Activated T-helper 2 cell treated with anti-CD3 and anti-CD28 coated beads, Interferon-gamma antibody, Interleukin-2, Interleukin-4, amounts not matched to agents 10 μg/mL and 5 μg/mL and 100 μg/mL, durations not matched to agents 14 hours and 24 hours and 36 hours (primary cell): Measurements from ENCODE around the gene TTC29. TPM values are rescaled to one million over a fixed set of nuclear protein-coding genes. Genes with fewer than 3 reads are reported as not detected.
"Not testable (repeated sequence)": the region's sequence is repeated elsewhere in the genome, so short reads cannot be mapped to it uniquely, and the experiment has no call there.

Experiments
- DNase-seq: peaks from one replicate; pipeline ENCODE4 v3.0.0; 2021; ENCODE audit warnings: low spot score
- H3K27ac Mint-ChIP-seq: one replicate; pipeline ENCODE4 v1.8.0; 2021; ENCODE audit warnings: mixed read lengths
- H3K27me3 Mint-ChIP-seq: one replicate; pipeline ENCODE4 v1.8.0; 2021; ENCODE audit warnings: low read depth, mixed read lengths
- H3K36me3 Mint-ChIP-seq: one replicate; pipeline ENCODE4 v1.8.0; 2021; ENCODE audit warnings: low read depth, mixed read lengths
- H3K4me1 Mint-ChIP-seq: one replicate; pipeline ENCODE4 v1.8.0; 2021; ENCODE audit warnings: low read depth, mixed read lengths
- H3K4me3 Mint-ChIP-seq: one replicate; pipeline ENCODE4 v1.8.0; 2021; ENCODE audit warnings: low read depth, mild to moderate bottlenecking, moderate library complexity, mixed read lengths
- H3K9me3 Mint-ChIP-seq: one replicate; pipeline ENCODE4 v1.8.0; 2021; ENCODE audit warnings: mixed read lengths
- intact Hi-C: fragments of 100-400 bp; cut with micrococcal nuclease; formaldehyde crosslinking; loops from one replicate; pipeline ENCODE4 v1.15.1; 2023
- total RNA-seq: library from RNA; stranded (reverse); gene quantifications from 2 replicates; pipeline ENCODE4 v1.2.3, GENCODE V29; 2022

Gene TTC29
- total RNA-seq, 1 donor from 2014 or later, result not detected

DNA sequence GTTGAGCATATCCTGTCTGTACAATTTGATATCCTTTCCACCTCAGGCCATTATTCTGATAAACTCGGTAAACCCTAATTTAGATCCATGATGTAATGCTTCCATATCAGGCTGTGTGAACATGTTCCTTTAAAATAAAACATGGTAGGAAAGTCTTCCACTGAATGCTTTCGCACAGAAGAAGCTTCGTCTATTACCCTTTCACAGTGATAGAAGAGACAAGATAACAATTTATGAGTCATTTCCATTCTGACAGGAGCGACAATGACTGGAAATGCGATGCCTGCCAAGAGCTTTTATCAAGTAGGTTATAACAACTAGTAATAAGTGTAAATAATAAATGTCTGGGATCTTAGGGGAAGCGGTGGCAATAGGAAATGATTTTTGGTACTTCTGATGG, 98.8 kb downstream of the TTC29 start:
- no peaks in the 10 kb centered on the region for H3K9me3 Mint-ChIP-seq

DNA sequence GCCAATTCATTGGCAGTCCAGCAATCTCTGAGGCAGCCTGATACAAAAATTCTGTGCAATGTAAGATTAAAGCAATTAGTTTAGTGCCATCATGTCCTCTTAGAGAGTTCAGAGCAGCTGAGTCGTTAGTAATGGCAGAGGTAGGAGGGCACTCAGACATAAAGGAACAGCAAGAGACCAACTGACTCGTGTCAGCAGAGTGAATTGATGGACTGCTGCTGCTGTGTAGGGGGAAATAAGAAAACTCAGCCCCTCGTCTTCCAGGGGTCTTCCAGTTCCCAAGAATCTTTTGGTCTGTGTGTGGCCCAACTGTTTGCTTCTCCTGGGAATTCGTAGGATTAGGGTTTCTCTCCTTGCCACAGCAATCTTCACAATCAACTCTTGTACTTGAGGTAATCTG, 100.9 kb downstream of the TTC29 start:
- H3K36me3 Mint-ChIP-seq, result no peaks in the 10 kb centered on the region
- H3K27me3 Mint-ChIP-seq, result no peaks in the 10 kb centered on the region
- H3K9me3 Mint-ChIP-seq, result no peaks in the 10 kb centered on the region
- no peaks in the 10 kb centered on the region for H3K4me1 Mint-ChIP-seq
- intact Hi-C loops, result no loop called here
- no peak overlapping the region for H3K4me3 Mint-ChIP-seq
- DNase-seq, result no peak
- H3K27ac Mint-ChIP-seq, result no peak overlapping the region

More for the DNA sequence above, 98.8 kb downstream of the TTC29 start:
- Mint-ChIP-seq H3K27ac (no peak overlapping the region), H3K27me3 (no peaks in the 10 kb centered on the region), H3K4me3 (no peak overlapping the region), H3K36me3 (no peaks in the 10 kb centered on the region), H3K4me1 (no peaks in the 10 kb centered on the region)
- intact Hi-C loops, result no loop called here
- DNase-seq, result no peak

DNA sequence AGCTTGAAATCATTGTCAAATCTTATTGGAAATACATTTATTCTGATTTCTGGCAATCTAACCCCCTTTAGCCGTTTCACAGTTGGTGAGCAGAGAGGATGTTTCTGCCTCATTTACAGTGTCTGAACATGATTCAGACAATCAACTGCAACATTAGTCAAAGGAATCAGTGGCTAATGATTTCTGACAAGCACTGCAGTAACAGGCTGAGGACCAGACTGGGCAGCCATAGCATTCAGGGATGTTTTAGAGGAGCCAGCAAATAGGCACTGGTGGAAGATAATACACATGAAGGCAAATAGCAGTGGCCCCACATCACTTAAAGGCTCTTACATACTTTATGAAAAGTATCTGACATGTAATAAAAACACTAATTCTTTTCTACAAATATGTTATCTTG, 102.8 kb downstream of the TTC29 start:
- intact Hi-C loops, result no loop called here
- H3K4me1 Mint-ChIP-seq, result no peaks in the 10 kb centered on the region
- no peaks in the 10 kb centered on the region for H3K36me3 Mint-ChIP-seq
- H3K4me3 Mint-ChIP-seq, result no peak overlapping the region
- H3K9me3 Mint-ChIP-seq, result no peaks in the 10 kb centered on the region
- no peak overlapping the region for H3K27ac Mint-ChIP-seq
- DNase-seq, result no peak
- no peaks in the 10 kb centered on the region for H3K27me3 Mint-ChIP-seq

DNA sequence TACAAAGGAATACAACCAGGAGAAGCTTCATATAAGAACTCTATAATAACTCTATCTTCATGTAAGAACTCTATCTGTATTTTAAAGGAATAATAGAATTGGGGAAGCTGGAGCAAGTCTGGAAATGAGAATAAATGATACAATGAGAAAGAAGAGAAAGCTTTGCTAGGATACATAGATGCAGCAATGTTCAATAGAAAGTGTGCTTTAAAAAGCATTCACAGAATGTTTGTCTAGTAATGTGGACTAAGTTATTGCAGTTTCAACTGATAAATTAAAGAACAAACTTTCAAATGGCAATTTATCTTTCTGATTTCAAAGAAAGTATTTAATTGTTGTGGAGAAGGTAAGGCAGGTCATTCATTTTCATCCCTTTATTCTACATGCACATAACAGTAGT, 104.9 kb downstream of the TTC29 start:
- Mint-ChIP-seq H3K4me1 (no peaks in the 10 kb centered on the region), H3K9me3 (no peaks in the 10 kb centered on the region), H3K27me3 (no peaks in the 10 kb centered on the region), H3K4me3 (no peak overlapping the region), H3K36me3 (no peaks in the 10 kb centered on the region), H3K27ac (no peak overlapping the region)
- no peak for DNase-seq
- intact Hi-C loops, result no loop called here

DNA sequence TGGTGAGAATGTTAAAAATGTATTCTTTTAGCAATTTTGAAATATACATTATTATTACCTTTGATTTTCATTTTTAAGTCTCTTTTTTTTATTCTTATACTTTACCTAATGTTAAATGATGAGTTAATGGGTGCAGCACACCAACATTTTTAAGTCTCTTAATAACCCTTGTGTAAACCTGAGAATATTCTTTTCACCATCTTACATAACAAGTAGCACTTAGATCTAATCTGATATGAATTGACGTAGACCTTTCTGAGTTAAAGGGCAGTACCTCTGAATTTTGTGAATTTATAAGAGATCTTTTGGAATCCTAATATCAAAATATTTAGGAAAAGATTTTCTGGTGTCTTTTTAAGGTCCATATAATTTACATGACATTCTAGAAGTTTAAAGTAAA, 110.6 kb downstream of the TTC29 start:
- DNase-seq, result no peak
- H3K4me1 Mint-ChIP-seq, result no peaks in the 10 kb centered on the region
- no peak overlapping the region for H3K27ac Mint-ChIP-seq
- H3K27me3 Mint-ChIP-seq, result no peaks in the 10 kb centered on the region
- intact Hi-C loops, result no loop called here
- H3K36me3 Mint-ChIP-seq, result no peaks in the 10 kb centered on the region
- H3K9me3 Mint-ChIP-seq, result no peaks in the 10 kb centered on the region
- no peak overlapping the region for H3K4me3 Mint-ChIP-seq

DNA sequence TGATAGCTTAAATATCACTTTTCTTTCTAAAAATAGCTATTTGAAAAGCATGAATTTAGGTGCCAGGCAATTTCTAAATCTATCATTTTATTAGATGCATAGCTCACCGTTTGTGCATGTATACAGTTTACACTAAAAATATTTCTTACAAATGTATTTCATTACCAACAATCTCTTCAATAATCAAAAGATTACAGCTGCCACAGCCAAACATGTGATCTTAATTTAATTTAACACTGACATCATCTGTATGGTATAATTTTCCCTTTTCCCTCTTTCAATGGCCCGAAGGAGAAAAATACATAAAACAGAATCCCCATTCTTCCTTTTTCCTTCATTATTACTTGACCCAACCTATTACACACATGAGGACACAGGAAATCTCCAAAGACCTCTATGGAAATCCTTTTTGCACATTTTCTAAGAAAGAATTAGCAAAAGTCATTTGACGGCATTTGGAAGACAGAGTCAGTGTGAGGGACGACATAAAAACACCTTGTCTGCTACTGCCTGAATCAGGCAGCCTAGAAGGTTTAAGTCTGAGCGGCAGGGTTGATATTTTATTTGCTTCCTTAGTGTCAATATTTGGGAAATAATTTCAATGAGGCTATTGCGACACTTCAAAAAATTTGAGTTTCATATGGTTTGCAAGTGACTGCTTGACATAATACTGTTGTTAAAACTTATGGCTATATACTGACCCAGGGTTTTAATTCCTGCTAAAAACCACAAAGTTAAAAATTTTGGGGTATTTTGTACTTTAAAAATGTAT, 111.2 kb downstream of the TTC29 start:
- Mint-ChIP-seq H3K36me3 (no peaks in the 10 kb centered on the region), H3K27ac (no peak overlapping the region), H3K9me3 (no peaks in the 10 kb centered on the region), H3K4me3 (no peak overlapping the region), H3K4me1 (no peaks in the 10 kb centered on the region), H3K27me3 (no peaks in the 10 kb centered on the region)
- intact Hi-C loops, result no loop called here
- no peak for DNase-seq

DNA sequence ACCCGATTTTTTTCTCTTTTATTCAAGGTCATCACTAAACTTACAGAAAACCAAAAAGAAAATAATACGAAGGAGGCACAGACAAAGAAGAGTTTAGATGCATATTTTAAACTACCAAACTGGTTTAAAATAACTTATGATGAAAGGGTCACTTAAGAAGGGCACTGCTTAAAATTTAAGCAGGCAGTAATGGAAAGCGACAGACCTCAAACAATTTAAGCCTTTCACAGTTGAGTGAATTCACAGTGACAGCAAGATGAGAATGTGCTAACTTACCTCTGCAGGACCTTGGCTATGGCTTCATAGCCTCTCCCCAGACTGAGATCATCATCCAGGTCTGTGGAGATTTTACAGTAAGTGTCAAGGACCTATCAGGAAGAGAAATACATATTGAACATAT, 112.1 kb downstream of the TTC29 start:
- Mint-ChIP-seq H3K27me3 (no peaks in the 10 kb centered on the region), H3K9me3 (no peaks in the 10 kb centered on the region), H3K36me3 (no peaks in the 10 kb centered on the region), H3K27ac (no peak overlapping the region), H3K4me3 (no peak overlapping the region), H3K4me1 (no peaks in the 10 kb centered on the region)
- intact Hi-C loops, result no loop called here
- no peak for DNase-seq

DNA sequence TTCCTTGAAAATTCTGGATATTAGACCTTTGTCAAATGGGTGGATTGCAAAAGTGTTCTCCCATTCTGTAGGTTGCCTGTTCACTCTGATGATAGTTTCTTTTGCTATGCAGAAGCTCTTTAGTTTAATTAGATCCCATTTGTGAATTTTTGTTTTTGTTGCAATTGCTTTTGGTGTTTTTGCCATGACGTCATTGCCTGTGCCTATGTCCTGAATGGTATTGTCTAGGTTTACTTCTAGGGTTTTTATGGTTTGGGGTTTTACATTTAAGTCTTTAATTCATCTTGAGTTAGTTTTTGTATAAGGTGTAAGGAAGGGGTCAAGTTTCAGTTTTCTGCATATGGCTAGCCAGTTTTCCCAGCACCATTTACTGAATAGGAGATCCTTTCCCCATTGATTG, 122.7 kb downstream of the TTC29 start:
- H3K9me3 Mint-ChIP-seq, H3K4me3 Mint-ChIP-seq, H3K4me1 Mint-ChIP-seq, H3K36me3 Mint-ChIP-seq, intact Hi-C loops, H3K27me3 Mint-ChIP-seq, H3K27ac Mint-ChIP-seq, DNase-seq: not testable (repeated sequence)

DNA sequence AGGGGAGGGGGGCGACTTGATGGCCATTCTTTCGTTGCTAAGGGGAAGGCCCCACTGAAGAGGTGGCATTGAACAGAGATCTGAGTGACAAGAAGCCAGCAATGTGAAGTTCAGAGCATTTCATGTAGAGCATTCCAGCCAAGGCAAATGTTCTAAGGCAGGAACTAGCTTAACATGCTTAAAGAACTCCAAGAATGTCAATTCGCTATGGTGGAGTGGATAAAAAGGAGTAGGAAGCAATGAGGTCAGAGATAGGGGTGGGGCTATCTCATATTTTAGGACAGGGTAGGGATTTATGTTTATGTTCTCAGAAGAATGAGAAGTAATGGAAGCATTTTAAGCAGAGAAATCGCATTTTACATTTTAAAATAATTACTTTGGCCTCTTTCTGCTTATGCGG, 130.9 kb downstream of the TTC29 start:
- Mint-ChIP-seq H3K27me3 (no peaks in the 10 kb centered on the region), H3K4me1 (no peaks in the 10 kb centered on the region), H3K36me3 (no peaks in the 10 kb centered on the region), H3K4me3 (no peak overlapping the region), H3K9me3 (no peaks in the 10 kb centered on the region), H3K27ac (no peak overlapping the region)
- intact Hi-C loops, result no loop called here
- no peak for DNase-seq

DNA sequence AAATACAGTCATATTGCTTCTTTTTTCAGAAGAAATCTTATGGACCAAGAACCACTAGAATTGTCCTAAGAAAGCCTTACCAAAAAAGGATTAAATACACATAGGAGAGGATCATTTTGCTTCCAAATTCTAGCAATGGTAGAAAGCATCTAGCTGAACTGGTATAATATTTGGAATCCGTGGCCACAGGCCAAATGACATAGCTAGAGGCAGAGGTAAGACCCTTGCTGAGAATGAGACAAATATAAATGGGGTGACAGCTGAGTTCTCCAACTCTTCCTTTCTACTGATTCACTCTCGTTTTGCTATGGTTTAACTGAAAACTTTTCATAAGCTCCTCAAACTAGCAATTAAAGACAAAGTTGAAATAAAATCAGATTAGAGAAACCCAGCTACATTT, 150.0 kb downstream of the TTC29 start:
- H3K27me3 Mint-ChIP-seq, result no peaks in the 10 kb centered on the region

DNA sequence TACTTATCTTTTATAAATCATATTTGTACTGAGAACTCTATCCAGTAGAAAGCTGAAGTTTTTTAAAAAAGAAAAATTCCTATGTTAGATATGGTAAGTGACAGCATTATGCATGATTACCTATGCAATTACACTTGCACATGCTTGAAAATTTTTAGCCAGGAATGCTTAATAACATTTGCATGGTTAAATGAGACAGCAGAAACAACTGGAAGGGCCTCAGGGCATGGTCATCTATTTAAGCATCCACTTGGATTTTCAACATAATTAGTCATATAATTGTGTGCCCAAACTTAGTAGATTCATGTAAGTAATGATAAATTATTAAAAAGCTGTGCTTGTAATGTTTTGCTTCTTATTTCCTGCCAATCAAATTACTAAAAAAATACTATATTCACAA, 151.9 kb downstream of the TTC29 start:
- H3K4me3 Mint-ChIP-seq, result no peak overlapping the region
- intact Hi-C loops, result no loop called here

More for the DNA sequence above, 150.0 kb downstream of the TTC29 start:
- Mint-ChIP-seq H3K36me3 (no peaks in the 10 kb centered on the region), H3K4me1 (no peaks in the 10 kb centered on the region), H3K4me3 (no peak overlapping the region), H3K27ac (no peak overlapping the region), H3K9me3 (no peaks in the 10 kb centered on the region)
- intact Hi-C loops, result no loop called here
- DNase-seq, result no peak

DNA sequence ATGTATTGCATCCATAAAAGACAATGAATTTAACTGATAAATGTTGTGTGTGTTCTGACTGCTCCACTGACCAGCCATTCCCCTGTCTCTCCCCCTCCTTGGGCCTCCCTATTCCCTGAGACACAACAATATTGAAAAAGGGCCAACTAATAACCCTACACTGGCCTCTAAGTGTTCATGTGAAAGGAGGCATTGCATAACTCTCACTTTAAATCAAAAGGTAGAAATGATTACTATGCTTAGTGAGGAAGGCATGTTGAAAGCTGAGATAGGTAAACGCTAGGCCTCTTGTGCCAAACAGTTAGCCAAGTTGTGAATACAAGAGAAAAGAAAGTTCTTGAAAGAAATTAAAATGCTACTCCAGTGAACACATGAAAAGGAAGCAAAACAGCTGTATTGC, 154.2 kb downstream of the TTC29 start:
- intact Hi-C loops, result no loop called here
- no peak for DNase-seq
- no peaks in the 10 kb centered on the region for H3K4me1 Mint-ChIP-seq
- no peak overlapping the region for H3K27ac Mint-ChIP-seq
- no peaks in the 10 kb centered on the region for H3K9me3 Mint-ChIP-seq
- H3K27me3 Mint-ChIP-seq, result no peaks in the 10 kb centered on the region
- no peaks in the 10 kb centered on the region for H3K36me3 Mint-ChIP-seq
- H3K4me3 Mint-ChIP-seq, result no peak overlapping the region

More for the DNA sequence above, 151.9 kb downstream of the TTC29 start:
- no peaks in the 10 kb centered on the region for H3K4me1 Mint-ChIP-seq
- no peaks in the 10 kb centered on the region for H3K27me3 Mint-ChIP-seq
- no peaks in the 10 kb centered on the region for H3K36me3 Mint-ChIP-seq
- DNase-seq, result no peak
- no peak overlapping the region for H3K27ac Mint-ChIP-seq
- H3K9me3 Mint-ChIP-seq, result no peaks in the 10 kb centered on the region

DNA sequence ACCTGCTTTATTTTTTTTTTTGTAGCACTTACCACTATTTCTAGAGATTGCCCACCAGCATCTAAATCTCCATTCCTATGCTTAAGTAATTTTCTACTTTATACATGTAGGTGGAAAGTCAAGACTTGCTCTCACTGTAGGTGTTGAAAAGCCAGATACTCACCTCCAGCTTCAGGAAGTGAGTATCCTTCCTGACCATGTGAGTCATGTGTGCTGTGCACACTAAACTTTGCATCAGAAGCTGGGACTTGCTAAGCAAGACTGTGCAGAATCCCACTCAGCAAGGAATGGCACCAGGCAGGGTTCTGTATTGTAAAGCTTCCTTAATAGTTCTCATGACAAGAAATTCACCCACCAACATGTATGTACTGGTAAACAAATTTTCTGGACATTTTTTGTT, 155.1 kb downstream of the TTC29 start:
- intact Hi-C loops, result no loop called here
- Mint-ChIP-seq H3K9me3 (no peaks in the 10 kb centered on the region), H3K4me3 (no peak overlapping the region), H3K27me3 (no peaks in the 10 kb centered on the region), H3K36me3 (no peaks in the 10 kb centered on the region), H3K27ac (no peak overlapping the region), H3K4me1 (no peaks in the 10 kb centered on the region)
- DNase-seq, result no peak

DNA sequence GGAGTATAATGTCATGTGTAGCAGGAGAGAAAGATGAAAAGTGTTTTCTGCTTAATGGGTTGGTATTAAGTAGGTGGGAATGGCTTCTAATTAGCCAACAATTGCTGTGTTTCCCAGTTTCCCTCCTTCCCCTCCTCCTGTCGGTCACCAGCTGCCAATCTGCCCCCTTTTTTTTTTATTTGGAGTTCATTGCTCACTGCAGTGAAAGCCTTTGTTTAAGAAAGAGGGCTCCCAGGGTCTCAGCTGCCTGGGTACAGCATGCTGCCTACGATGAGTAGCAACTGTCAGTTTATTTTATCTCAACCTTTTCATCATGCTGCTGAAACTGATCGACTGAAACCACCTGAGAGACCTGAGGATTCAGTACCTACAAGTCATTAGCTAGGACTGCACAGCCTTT, 157.9 kb downstream of the TTC29 start:
- DNase-seq, result no peak
- Mint-ChIP-seq H3K9me3 (no peaks in the 10 kb centered on the region), H3K27ac (no peak overlapping the region), H3K4me3 (no peak overlapping the region), H3K4me1 (no peaks in the 10 kb centered on the region), H3K36me3 (no peaks in the 10 kb centered on the region), H3K27me3 (no peaks in the 10 kb centered on the region)
- intact Hi-C loops, result no loop called here
